ENCODE measurements around the gene LAMA5.

LAMA5 gene

DNA sequence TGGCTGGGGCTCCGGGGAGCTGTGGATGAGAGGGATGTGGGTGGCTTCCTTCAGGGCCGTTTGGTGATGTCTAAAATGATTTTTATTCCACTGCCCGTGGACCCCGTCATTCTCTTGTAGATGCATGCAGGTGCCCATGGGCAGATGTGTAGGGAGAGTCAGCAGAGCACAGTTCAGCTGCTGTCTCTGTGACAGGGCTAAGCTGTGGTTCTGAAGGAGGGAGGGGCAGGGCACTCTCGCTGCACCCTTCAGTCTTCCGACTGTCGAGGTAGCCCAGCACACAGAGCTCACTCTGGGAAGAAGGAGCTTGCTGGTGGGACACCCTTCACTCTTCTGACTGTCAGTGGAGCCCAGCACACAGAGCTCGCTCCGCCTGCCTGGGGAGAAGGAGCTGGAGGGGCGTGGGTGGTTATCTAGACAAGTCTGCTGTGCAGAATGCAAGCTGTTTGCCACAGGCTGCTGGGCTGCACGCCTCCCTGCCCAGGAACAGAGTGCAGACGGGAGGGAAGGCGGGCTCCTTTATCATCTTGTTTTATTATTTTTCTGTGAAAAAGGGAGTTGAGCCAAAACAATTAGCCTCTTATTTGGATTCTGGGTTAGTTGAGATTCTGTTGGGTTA lies 92.7 kb downstream of the LAMA5 start:
- TF ChIP-seq, protein P1, sequence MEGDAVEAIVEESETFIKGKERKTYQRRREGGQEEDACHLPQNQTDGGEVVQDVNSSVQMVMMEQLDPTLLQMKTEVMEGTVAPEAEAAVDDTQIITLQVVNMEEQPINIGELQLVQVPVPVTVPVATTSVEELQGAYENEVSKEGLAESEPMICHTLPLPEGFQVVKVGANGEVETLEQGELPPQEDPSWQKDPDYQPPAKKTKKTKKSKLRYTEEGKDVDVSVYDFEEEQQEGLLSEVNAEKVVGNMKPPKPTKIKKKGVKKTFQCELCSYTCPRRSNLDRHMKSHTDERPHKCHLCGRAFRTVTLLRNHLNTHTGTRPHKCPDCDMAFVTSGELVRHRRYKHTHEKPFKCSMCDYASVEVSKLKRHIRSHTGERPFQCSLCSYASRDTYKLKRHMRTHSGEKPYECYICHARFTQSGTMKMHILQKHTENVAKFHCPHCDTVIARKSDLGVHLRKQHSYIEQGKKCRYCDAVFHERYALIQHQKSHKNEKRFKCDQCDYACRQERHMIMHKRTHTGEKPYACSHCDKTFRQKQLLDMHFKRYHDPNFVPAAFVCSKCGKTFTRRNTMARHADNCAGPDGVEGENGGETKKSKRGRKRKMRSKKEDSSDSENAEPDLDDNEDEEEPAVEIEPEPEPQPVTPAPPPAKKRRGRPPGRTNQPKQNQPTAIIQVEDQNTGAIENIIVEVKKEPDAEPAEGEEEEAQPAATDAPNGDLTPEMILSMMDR (conservative IDR thresholded peaks at IDR 0.05; ENCODE audit: low read length) = no peak
- H3K4me3 ChIP-seq (ENCODE audit: low read length) = no peak overlapping the region

DNA sequence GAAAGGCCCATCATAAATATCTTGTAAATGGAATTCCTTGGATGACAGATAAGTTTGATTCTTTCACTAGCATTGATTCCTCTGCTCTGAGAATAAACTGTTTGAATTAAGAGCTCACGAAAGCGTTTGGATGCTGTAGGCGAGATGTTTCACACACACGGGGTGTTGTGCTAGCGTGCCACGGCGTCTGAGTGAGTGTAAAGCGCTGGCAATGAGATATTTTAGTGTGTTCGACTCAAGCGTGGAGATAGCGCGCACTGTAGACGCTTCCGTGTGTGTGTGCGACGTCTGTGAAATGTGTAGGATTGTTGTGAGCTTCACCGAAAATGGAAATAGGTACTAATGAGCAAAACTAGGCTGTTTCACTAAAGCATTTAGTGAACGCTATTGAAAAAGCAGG lies 93.7 kb downstream of the LAMA5 start:
- TF ChIP-seq, protein P1 (conservative IDR thresholded peaks at IDR 0.05; ENCODE audit: low read length) = no peak
- no peak for DNase-seq (ENCODE audit: low read depth)
- H3K4me3 ChIP-seq (ENCODE audit: low read length) = no peak overlapping the region

More for the DNA sequence above, 92.7 kb downstream of the LAMA5 start:
- no peak for DNase-seq (ENCODE audit: low read depth)

DNA sequence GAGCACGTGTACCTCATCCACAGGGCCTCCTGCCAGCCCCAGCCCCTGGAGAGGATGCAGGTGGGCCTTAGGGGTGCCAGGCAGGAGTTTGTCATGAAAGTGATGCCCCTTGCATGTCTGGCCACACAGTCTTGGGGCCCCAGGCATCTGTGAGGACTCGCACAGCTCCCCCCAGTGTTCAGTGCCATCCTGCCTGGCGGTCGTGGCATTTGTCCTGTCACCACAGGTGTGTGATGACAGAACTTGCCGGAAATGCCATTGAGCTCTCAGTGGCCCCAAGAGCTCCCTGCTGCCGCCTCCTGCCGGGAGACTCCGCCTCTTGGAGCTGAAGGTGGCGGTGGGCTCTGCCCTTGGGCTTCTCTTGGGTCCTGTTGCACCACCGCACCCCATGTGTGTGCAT lies 94.9 kb downstream of the LAMA5 start:
- no peak for DNase-seq (ENCODE audit: low read depth)
- H3K4me3 ChIP-seq (ENCODE audit: low read length) = no peak overlapping the region
- TF ChIP-seq, protein P1 (conservative IDR thresholded peaks at IDR 0.05; ENCODE audit: low read length) = no peak

DNA sequence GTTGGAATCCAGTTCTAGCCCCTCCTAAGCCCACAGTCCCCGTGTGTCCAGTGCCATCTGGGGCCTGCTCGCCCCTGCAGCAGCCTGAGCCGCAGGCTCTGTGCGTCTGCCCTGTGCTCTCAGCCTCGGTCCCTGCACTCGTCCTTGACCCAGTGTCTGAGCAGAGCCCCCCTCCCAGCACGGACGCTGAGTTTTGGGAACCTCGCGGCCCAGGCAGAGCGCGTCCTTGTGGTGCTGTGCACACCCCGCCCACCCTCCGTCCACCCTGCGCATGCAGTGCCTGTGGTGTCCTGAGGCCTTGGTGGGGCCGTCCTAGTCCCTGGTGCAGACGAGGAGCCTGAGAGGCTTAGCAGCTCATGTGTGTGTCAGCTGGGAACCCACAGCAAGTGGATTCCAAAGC lies 97.2 kb downstream of the LAMA5 start:
- TF ChIP-seq, protein P1 (conservative IDR thresholded peaks at IDR 0.05; ENCODE audit: low read length) = no peak
- H3K4me3 ChIP-seq (ENCODE audit: low read length) = no peak overlapping the region
- no peak for DNase-seq (ENCODE audit: low read depth)

DNA sequence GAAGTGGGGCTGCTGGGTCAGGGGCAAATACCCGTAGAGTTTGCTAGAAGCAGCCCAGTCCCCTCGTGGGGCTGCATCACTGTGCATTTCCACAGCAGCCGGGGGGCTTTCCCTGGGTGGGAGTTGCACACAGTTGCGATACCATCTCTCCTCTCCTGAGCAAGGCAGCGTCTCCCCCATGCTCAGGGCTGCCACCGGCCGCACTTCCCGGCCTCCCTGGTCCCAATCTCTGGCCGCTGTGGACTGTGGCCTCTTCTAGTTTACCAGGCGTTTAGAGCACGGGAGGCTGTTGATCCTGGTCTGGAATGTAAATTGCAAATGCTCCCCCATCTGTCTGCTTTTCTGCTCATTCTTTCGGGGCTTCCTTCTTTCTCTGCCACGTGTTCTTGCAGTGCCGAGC lies 97.7 kb downstream of the LAMA5 start:
- TF ChIP-seq, protein P1 (conservative IDR thresholded peaks at IDR 0.05; ENCODE audit: low read length) = no peak
- DNase-seq (ENCODE audit: low read depth) = no peak
- no peak overlapping the region for H3K4me3 ChIP-seq (ENCODE audit: low read length)

DNA sequence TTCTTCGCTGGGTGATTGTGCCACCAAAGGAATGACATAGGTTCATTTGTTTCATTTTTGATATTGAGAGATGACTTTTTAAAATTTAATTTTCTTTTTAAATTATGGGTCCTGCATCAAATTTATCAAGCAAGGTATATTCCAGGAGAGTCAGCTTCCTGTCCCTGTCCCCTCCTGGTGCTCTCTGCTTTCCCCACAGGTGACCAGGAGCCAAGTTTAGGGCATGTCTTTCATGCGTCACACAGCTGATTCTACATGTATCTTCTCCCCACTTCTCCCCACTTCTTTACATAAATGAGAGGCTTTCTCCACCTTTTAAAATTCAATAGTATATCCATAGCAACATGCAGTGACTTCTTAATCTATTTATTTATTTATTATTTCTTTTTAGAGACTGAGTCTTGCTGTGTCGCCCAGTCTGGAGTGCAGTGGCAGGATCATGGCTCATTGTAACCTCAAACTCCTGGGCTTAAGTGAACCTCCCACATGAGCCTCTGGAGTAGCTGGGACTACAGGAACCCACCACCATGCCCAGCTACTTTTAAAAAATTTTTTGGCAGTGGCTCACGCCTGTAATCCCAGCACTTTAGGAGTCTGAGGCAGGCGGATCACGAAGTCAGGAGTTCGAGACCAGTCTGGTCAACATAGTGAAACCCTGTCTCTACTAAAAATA lies 98.7 kb downstream of the LAMA5 start:
- no peak for DNase-seq (ENCODE audit: low read depth)
- TF ChIP-seq, protein P1 (conservative IDR thresholded peaks at IDR 0.05; ENCODE audit: low read length) = no peak
- H3K4me3 ChIP-seq (ENCODE audit: low read length) = no peak overlapping the region

DNA sequence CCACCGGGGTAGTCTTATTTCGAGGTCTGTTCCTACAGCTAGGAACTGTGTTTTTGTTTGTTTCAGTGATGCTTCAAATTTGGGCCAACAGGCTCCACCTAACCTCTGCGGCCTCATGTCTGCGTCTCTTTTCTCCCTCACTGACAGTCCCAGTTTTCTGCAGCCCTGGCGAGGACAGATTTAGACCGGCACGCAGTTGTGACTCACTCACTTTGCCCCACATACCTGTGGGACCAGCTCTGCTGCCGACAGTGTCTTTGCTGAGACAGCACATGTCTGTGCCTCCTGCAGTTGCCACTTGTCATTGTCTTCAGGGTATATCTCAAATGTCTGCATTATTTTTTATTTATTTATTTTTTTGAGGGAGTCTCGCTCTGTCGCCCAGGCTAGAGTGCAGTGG lies 99.6 kb downstream of the LAMA5 start:
- H3K4me3 ChIP-seq (ENCODE audit: low read length) = no peak overlapping the region
- TF ChIP-seq, protein P1 (conservative IDR thresholded peaks at IDR 0.05; ENCODE audit: low read length) = no peak
- DNase-seq (ENCODE audit: low read depth) = no peak
